ENCODE measurements around the gene KCNK7. TPM values are rescaled to one million over a fixed set of nuclear protein-coding genes. Genes with fewer than 3 reads are reported as not detected.

KCNK7 gene
- total RNA-seq, 1 donor from 2014 or later: not detected

DNA sequence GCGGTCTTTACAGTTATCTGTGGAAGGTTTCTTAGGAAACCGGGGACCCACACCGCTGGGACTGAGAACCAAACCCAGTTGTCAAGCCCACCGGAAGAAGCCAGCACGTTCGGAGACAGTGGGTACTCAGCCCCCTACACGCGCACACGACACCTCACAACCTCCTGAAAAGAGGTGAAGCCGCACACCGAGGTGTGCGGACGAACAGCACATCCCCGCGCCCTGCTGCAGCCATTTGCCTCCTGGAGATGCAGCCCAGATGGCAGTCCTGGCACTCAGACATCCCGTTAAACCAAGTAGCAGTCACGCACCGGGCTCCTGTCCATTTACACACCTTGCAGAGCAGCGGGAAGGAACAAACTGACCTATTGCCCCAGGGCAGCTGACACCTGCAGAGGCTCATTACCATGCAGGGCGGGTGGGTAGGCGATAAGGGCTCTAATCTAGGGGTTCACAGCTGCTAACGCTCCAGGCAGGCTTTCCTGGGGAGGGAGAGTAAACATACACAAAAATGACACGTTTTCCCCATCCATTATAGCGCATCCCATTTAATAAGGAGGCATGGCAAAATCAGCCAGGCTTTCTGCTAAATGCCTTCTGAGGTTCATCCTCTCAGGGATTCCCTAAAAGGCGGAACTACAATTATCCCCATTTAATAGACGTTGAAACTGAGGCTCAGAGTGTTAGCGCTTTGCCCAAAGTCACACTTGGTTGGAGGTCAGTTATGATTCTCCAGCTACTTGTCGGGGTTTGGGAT lies 20.6 kb downstream of the KCNK7 start:
- TF ChIP-seq, protein P1, sequence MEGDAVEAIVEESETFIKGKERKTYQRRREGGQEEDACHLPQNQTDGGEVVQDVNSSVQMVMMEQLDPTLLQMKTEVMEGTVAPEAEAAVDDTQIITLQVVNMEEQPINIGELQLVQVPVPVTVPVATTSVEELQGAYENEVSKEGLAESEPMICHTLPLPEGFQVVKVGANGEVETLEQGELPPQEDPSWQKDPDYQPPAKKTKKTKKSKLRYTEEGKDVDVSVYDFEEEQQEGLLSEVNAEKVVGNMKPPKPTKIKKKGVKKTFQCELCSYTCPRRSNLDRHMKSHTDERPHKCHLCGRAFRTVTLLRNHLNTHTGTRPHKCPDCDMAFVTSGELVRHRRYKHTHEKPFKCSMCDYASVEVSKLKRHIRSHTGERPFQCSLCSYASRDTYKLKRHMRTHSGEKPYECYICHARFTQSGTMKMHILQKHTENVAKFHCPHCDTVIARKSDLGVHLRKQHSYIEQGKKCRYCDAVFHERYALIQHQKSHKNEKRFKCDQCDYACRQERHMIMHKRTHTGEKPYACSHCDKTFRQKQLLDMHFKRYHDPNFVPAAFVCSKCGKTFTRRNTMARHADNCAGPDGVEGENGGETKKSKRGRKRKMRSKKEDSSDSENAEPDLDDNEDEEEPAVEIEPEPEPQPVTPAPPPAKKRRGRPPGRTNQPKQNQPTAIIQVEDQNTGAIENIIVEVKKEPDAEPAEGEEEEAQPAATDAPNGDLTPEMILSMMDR (IDR thresholded peaks at IDR 0.05): no peak
- H3K4me3 ChIP-seq: peak overlapping the region; percentile 95 to 98
- no peak for DNase-seq (ENCODE audit: low spot score in 2 of 2)
- peak overlapping the region; percentile 96 to 99 for H3K27ac ChIP-seq
- H3K9me3 ChIP-seq: no peaks in the 10 kb centered on the region
- peaks cover 28 to 44% of the 10 kb centered on the region in 2 donors for H3K4me1 ChIP-seq
- H3K27me3 ChIP-seq: no peaks in the 10 kb centered on the region
- intact Hi-C loops (cut with DNase I): loop anchor here (1.0 to 5.0 kb wide), 6 partner anchors 18 to 193 kb away; partner anchors contain the start of genes PCNX3 and SLC25A45
- peaks cover 17 to 20% of the 10 kb centered on the region in 2 donors for H3K36me3 ChIP-seq

DNA sequence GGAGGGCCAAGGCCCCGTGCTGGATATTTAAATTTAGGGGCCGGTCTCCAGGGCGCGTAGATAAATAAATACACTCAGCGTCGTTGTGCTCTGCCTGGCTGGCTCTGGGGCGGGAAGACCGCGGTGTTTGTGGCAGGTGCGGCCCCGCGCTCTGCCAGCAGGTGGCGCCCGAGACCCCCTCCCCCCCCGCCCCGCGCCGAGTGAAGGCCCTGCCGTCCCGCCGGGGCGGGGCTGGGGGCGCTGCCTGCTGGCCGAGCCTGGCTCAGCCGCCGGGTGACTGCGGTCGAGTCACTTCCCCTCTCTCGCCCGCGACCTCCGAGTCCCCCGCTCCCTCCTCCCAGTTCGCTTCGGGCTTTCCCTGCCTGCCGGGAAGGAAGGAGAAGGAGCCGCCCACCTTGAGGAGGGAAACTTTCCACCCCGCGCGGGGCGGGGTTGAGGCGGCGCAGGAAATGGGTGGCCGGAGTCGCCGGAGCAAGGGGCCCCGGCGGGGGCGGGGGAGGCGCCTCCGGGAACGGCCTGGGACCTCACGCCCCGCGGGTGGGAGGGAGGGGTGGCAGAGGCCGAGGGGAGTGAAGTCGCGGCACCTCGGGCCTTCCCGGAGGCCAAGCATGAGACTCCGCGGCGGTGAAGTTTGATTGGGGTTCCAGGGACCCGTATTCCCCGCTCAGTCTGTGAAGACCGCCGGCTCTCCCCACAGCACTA lies 21.3 kb downstream of the KCNK7 start:
- intact Hi-C loops (cut with DNase I): loop anchor here (1.0 to 5.0 kb wide), 6 partner anchors 19 to 192 kb away; partner anchors contain the start of genes PCNX3 and SLC25A45
- TF ChIP-seq, protein P1 (IDR thresholded peaks at IDR 0.05): peak; percentile 89 to 98 (median 92)
- H3K27me3 ChIP-seq: no peaks in the 10 kb centered on the region
- H3K9me3 ChIP-seq: no peaks in the 10 kb centered on the region
- H3K4me1 ChIP-seq: peaks cover 28 to 49% of the 10 kb centered on the region in 2 donors
- peak; percentile 83 to 97 for DNase-seq (ENCODE audit: low spot score in 2 of 2)
- peak overlapping the region; percentile 95 to 98 for H3K4me3 ChIP-seq
- H3K27ac ChIP-seq: peak overlapping the region; percentile 96 to 99
- peaks cover 10 to 12% of the 10 kb centered on the region in 2 donors for H3K36me3 ChIP-seq

GRCh38 chr11:65573391-65574079 lies 22.1 kb downstream of the KCNK7 start:
- Histone ChIP-seq H3K9me3 (no peaks in the 10 kb centered on the region), H3K36me3 (peaks cover 2 to 5% of the 10 kb centered on the region in 2 donors), H3K4me1 (peaks cover 36 to 52% of the 10 kb centered on the region in 2 donors), H3K27me3 (no peaks in the 10 kb centered on the region), H3K27ac (peak overlapping the region; percentile 96 to 99), H3K4me3 (peak overlapping the region; percentile 95 to 98)
- no peak for DNase-seq (ENCODE audit: low spot score in 2 of 2)
- intact Hi-C loops (cut with DNase I): loop anchor here (1.0 to 5.0 kb wide), 7 partner anchors 20 to 191 kb away; partner anchors contain the start of genes PCNX3, SCYL1 and SLC25A45
- TF ChIP-seq, protein P1 (IDR thresholded peaks at IDR 0.05): no peak

DNA sequence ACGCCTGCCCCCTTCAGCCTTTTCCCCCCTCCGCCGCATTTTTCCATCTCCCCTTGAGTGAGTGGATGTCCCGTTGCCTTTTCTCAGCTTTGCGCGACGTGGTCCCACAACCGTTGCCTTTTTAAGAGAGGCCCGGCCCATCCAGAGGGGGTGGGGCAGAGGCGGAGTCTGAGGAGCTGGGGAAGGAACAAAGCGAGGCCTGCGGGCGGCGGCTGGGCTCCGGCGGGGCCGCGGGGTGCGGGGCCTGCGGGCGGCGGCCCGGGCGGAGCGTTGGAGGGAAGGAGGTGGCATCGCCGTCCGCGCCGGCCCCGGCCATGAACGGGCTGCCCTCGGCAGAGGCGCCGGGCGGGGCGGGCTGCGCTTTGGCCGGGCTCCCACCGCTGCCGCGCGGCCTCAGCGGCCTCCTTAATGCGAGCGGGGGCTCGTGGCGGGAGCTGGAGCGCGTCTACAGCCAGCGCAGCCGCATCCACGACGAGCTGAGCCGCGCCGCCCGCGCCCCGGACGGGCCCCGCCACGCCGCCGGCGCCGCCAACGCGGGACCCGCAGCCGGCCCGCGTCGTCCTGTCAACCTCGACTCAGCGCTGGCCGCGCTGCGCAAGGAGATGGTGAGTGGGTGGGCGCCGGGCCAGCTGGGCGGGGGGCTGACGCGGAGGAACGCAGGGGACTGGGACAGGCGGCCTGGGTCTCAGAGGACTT lies 23.1 kb downstream of the KCNK7 start, which contains the start of gene FAM89B:
Gene FAM89B (plus strand): TSS at position 183 of the 696 bp plus-strand sequence. CDS start 132 bp downstream, at position 315.
- peak within 1 kb of the TSS; percentile 96 to 99 for H3K27ac ChIP-seq

More for the DNA sequence above, 23.1 kb downstream of the KCNK7 start, which contains the start of gene FAM89B:
- intact Hi-C loops (cut with DNase I): loop anchor here (2.0 to 5.0 kb wide), 3 partner anchors 48 to 190 kb away; partner anchors contain the start of genes SCYL1 and SLC25A45
- H3K9me3 ChIP-seq: no peaks in the 10 kb centered on the region
- no peaks in the 10 kb centered on the region for H3K36me3 ChIP-seq
- peak within 1 kb of the TSS; percentile 95 to 98 for H3K4me3 ChIP-seq
- no peaks in the 10 kb centered on the region for H3K27me3 ChIP-seq
- H3K4me1 ChIP-seq: peaks cover 30 to 50% of the 10 kb centered on the region in 2 donors
- TF ChIP-seq, protein P1 (IDR thresholded peaks at IDR 0.05): peak in 1 of 3 experiments; percentile 37
- DNase-seq (ENCODE audit: low spot score in 2 of 2): peak in 1 of 2 donors; percentile 95
